OCI-LY3 (cell line): ENCODE measurements around the gene ACYP1.

Source experiments
- H2AFZ ChIP-seq: fragments of 200-600, 300-600 bp; shearing (Covaris generic); 2 replicates; pipeline ENCODE4 v1.6.0; 2014; ENCODE audit warnings: antibody characterized with exemption, low read depth, low read length
- H3K27ac ChIP-seq: fragments of 200-600, 300-600 bp; sonication (generic); 2 replicates; pipeline ENCODE4 v1.5.1; 2014; ENCODE audit warnings: mild to moderate bottlenecking, low read length, moderate library complexity, mixed read lengths
- H3K27me3 ChIP-seq: fragments of 200-600, 300-600 bp; sonication (generic); 2 replicates; pipeline ENCODE4 v1.6.1; 2014; ENCODE audit warnings: low read depth, low read length, mixed read lengths
- H3K36me3 ChIP-seq: fragments of 200-600, 300-600 bp; sonication (generic); replicated peaks from 2 replicates; pipeline ENCODE3; 2014; ENCODE audit warnings: low read depth, low read length, mixed read lengths
- H3K4me1 ChIP-seq: fragments of 300-600, 200-600 bp; sonication (generic); 2 replicates; pipeline ENCODE4 v1.6.1; 2014; ENCODE audit warnings: low read length, mixed read lengths
- H3K4me2 ChIP-seq: fragments of 200-600, 300-600 bp; sonication (generic); 2 replicates; pipeline ENCODE4 v1.6.1; 2014; ENCODE audit warnings: low read length, mixed read lengths
- H3K4me3 ChIP-seq: fragments of 300-600, 200-600 bp; sonication (generic); 2 replicates; pipeline ENCODE4 v1.5.1; 2014; ENCODE audit warnings: antibody characterized with exemption, mild to moderate bottlenecking, low read length, moderate library complexity
- H3K79me2 ChIP-seq: fragments of 300-600, 200-600 bp; shearing (Covaris generic); 2 replicates; pipeline ENCODE4 v1.6.1; 2014; ENCODE audit warnings: mild to moderate bottlenecking, low read length, mixed read lengths
- H3K9ac ChIP-seq: fragments of 300-600, 200-600 bp; shearing (Covaris generic); 2 replicates; pipeline ENCODE4 v1.6.0; 2014; ENCODE audit warnings: mild to moderate bottlenecking, low read length, moderate library complexity
- H3K9me3 ChIP-seq: fragments of 200-600, 300-600 bp; shearing (Covaris generic); 2 replicates; pipeline ENCODE4 v1.6.1; 2014; ENCODE audit warnings: low read length, mixed read lengths; ENCODE audit not compliant: insufficient read depth
- H4K20me1 ChIP-seq: fragments of 200-600, 300-600 bp; sonication (generic); 2 replicates; pipeline ENCODE4 v1.6.1; 2016; ENCODE audit warnings: low read length, mixed read lengths; ENCODE audit not compliant: insufficient read depth
- CTCF ChIP-seq: fragments of 200-600, 300-600 bp; sonication (generic); IDR thresholded peaks from 2 replicates; pipeline ENCODE4 v1.5.1; 2014; ENCODE audit warnings: antibody characterized with exemption, low read length, low read depth
- EZH2phosphoT487 ChIP-seq: fragments of 200-600 bp; shearing (Covaris generic); IDR thresholded peaks from 2 replicates; pipeline ENCODE4 v1.6.1; 2018; ENCODE audit warnings: antibody characterized with exemption, mixed run types, low read depth

Gene ACYP1

GRCh38 chr14:75060420-75060819, 3.4 kb downstream of the ACYP1 start:
- no peaks in the 10 kb centered on the region for H3K27me3 ChIP-seq
- H3K36me3 ChIP-seq, result peaks cover 25% of the 10 kb centered on the region
- peaks cover 15% of the 10 kb centered on the region for H3K79me2 ChIP-seq
- no peak overlapping the region for H3K9ac ChIP-seq
- H3K4me1 ChIP-seq, result peaks cover 9% of the 10 kb centered on the region
- TF ChIP-seq EZH2phosphoT487 (no peak), CTCF (no peak)
- H3K4me2 ChIP-seq, result no peak overlapping the region
- H3K27ac ChIP-seq, result no peak overlapping the region
- no peak overlapping the region for H3K4me3 ChIP-seq
- no peak overlapping the region for H2AFZ ChIP-seq
- peaks cover 5% of the 10 kb centered on the region; the same call in 1 of the 2 replicates for H3K9me3 ChIP-seq
- no peaks in the 10 kb centered on the region for H4K20me1 ChIP-seq

GRCh38 chr14:75059642-75060041, 4.2 kb downstream of the ACYP1 start:
- Histone ChIP-seq H3K4me2 (no peak overlapping the region), H3K4me1 (peaks cover 9% of the 10 kb centered on the region), H3K27me3 (no peaks in the 10 kb centered on the region), H3K36me3 (peaks cover 25% of the 10 kb centered on the region), H3K79me2 (peaks cover 15% of the 10 kb centered on the region), H3K4me3 (no peak overlapping the region), H3K9me3 (peaks cover 5% of the 10 kb centered on the region; the same call in 1 of the 2 replicates), H3K9ac (no peak overlapping the region), H2AFZ (no peak overlapping the region), H3K27ac (no peak overlapping the region), H4K20me1 (no peaks in the 10 kb centered on the region)
- TF ChIP-seq EZH2phosphoT487, result no peak
- TF ChIP-seq CTCF, result no peak

- Histone ChIP-seq H3K9ac (no peak overlapping the region), H3K9me3 (no peaks in the 10 kb centered on the region), H3K36me3 (peaks cover 12% of the 10 kb centered on the region), H3K27ac (no peak overlapping the region), H3K4me1 (peaks cover 13% of the 10 kb centered on the region), H2AFZ (no peak overlapping the region), H4K20me1 (no peaks in the 10 kb centered on the region), H3K27me3 (no peaks in the 10 kb centered on the region), H3K4me2 (no peak overlapping the region), H3K79me2 (peaks cover 17% of the 10 kb centered on the region), H3K4me3 (no peak overlapping the region)
- no peak for TF ChIP-seq EZH2phosphoT487
- TF ChIP-seq CTCF, result no peak
Measured at GRCh38 chr14:75054421-75054820, 9.4 kb downstream of the ACYP1 start.

- Histone ChIP-seq H2AFZ (no peak overlapping the region), H4K20me1 (no peaks in the 10 kb centered on the region), H3K36me3 (peaks cover 17% of the 10 kb centered on the region), H3K9me3 (no peaks in the 10 kb centered on the region), H3K27ac (no peak overlapping the region), H3K27me3 (no peaks in the 10 kb centered on the region), H3K4me1 (peaks cover 13% of the 10 kb centered on the region), H3K4me2 (no peak overlapping the region), H3K4me3 (no peak overlapping the region), H3K79me2 (peaks cover 24% of the 10 kb centered on the region), H3K9ac (no peak overlapping the region)
- TF ChIP-seq CTCF, result no peak
- no peak for TF ChIP-seq EZH2phosphoT487
Measured at GRCh38 chr14:75053396-75054291, 10.2 kb downstream of the ACYP1 start.
